GM21619 (cell line): Measurements from ENCODE around the gene PDK2.

Experiments
- ATAC-seq: cut with Tn5 transposase; IDR thresholded peaks from one replicate; pipeline ENCODE4 v1.9.1; 2021; ENCODE audit not compliant: unreplicated experiment

Gene PDK2

DNA sequence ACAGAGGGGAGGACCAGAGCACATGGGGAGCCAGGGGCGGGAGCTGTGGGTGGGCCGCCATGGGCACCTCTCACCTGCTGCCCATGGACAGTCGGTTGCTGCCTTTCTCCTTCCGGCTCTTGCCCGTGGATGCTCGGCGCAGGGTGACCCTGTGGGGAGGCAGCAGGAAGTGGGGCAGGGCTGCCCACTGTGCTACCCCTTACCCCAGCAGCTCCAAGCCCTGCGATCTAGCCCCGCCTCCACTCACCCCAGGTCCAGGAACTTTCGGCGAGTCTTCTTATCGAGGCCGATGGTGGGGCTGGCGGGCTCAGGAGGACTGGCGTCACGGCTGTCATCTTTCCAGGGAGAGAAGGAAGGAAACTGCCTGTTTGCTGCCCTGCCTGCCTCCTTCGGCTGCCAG lies 20.6 kb downstream of the PDK2 start:
- ATAC-seq, result no peak

DNA sequence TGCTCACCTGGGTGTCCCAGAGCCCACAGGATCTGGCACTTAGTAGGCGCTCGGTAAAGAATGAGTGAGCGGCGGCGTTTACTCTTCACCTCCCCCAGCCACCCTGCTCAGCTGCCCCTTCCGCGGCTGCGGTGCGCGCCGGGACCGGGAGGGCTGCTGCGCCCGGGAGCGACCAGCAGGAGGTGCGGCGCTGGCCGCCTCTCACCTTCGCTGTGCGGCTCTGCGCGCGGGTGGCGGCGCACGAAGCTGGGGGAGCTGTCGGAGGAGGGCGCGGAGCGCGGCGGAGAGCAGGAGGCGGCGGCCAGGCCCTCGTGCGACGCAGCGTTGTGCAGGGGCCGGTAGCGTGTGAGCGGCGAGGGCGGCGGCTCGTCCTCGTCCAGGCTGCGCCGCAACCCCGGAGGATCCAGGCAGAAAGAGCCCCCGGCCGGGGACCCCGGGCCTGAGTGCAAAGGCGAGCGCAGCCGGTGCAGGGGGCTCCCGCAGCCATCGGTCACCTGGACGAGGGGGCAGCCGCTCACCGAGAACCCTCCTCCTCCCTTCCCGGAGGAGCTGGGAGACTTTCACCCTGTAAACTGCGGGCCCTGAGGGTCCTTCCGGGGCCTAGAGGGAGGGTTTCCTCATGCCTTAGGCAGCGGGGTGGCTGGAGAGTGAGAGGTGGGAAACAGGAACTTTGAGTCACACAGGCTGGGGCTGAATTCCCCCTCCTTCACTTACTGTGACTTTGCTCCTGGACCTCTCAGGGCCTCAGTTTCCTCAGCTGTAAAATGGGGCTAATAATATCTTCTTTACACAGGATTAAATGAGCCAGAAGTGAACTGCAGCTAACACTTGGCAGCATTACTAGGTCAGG lies 22.3 kb downstream of the PDK2 start:
- no peak for ATAC-seq

DNA sequence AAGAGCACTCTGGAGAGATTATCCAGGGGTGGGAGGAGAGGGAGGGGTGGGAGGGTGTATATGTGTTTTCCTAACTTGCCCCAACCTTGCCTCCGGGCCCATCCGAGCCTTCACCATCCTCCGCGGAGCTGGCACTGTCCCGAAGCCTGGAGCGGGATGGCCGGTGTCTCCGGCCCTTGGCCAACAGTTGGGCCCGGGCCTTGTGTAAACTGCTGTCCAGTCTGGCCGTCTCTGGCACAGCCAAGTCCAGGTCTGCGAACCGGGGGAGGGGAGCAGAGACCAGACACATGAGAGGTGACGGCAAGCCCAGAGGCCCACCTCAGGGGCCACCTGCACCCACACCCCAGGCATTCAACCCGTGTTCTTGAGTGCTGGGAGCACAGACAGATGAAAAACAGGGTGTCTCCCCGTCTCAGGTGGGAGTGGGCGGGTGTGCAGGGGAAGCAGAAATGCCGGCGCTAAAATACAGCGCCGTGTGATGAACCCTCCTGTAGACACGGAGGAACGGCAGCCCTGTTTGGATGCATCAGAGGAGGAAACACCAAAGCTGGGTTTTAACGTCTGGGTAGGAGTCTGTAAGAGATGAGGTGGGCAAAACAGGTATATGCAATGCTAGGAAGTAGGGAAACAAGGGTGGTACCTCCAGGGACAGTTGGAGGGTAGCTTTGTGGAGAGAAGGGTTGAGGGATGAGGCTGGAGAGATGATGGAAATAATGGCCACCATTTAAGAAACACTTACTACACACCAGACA lies 23.1 kb downstream of the PDK2 start:
- no peak for ATAC-seq

- ATAC-seq, result no peak
These were observed 23.7 kb downstream of the PDK2 start for GRCh38 chr17:50118828-50119218.

DNA sequence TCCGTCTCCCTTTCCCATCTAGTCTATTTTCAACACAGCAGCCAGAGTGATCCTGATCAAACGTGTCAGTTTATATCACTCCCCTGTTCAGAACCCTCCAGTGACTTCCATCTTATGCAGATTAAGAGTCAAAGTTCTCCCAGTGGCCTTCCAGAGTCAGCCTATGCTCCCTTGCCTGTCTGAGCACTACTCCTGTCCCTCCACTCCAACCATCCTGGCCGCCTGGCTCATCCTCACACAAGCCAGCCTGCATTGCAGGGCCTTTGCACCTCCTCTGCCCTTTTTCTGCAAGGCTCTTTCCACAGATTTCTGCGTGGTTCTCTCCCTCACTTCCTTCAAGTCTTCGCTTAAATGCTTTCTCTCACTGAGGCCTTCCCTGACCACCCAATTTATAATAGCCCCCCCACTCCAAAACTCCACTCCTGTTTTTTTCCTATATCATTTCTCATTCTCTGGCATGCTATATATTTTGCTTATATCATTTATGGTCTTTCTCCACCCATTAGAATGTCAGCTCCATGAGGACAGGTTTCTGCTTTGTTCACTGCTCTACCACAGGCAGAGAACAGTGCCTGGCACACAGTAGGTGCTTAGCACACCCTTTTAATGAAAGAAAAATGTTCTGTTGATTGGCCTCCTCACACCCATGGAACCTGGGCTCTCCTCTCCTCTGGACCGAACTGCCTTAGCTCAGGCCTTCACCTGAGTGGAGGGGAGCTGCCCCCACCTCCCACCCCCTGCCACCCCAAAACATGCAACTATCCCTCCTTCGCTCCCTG lies 25.5 kb downstream of the PDK2 start:
- no peak for ATAC-seq

GRCh38 chr17:50122945-50123344 lies 27.8 kb downstream of the PDK2 start:
- no peak for ATAC-seq

GRCh38 chr17:50123649-50124349 lies 28.6 kb downstream of the PDK2 start:
- no peak for ATAC-seq

DNA sequence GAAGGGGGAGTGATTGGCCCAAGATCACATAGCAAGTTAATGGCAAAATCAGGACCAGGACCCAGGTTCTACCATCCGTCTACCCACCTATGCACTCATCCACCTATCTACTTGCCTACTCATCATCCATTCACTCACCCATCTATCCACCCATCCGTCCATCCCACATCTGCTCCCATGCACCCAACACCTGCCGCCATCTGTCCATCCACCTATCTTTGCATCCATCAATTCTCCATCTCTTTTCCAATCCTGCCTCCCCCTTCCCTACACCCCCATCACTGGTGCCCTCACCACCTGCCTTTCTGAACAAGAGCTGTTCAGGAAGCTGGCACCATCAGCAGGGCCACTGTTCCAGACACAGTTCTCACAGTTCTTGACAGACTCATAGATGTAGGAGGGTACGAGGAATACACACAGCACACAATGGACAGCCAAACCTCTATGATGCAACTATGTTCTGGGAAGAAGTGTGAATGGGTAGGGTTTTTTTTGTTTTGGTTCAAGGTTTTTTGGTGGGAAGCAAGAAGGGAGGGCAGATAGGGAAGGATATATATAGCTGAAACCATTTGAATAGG lies 30.4 kb downstream of the PDK2 start:
- no peak for ATAC-seq

GRCh38 chr17:50127697-50128361 lies 32.7 kb downstream of the PDK2 start:
- no peak for ATAC-seq

GRCh38 chr17:50128441-50129352 lies 33.5 kb downstream of the PDK2 start:
- no peak for ATAC-seq

DNA sequence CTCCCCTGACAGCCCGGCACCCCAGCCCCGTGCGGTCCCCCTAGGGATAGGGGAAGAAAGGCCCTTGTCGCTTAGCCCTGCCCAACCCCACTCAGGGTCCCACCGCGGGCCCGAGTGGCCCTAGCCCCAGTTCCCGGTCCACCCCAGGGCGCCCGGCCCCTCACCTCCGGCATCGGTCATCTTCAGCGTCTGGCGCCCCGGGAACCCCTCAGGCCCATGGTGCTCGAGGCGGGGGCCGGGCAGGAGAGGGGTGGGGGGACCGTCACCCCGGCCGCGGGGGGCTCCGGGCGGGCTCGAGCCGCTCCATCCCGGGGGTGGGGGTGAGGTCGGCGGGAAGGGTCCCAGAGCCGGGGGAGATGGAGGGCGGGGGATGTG lies 34.2 kb downstream of the PDK2 start:
- ATAC-seq, result no peak

GRCh38 chr17:50129728-50130558 lies 34.8 kb downstream of the PDK2 start, which contains the start of gene SAMD14:
TSS of gene SAMD14 (minus strand) at chr17:50130160. CDS start at chr17:50124959, 5,201 bp downstream.
- ATAC-seq, result no peak

DNA sequence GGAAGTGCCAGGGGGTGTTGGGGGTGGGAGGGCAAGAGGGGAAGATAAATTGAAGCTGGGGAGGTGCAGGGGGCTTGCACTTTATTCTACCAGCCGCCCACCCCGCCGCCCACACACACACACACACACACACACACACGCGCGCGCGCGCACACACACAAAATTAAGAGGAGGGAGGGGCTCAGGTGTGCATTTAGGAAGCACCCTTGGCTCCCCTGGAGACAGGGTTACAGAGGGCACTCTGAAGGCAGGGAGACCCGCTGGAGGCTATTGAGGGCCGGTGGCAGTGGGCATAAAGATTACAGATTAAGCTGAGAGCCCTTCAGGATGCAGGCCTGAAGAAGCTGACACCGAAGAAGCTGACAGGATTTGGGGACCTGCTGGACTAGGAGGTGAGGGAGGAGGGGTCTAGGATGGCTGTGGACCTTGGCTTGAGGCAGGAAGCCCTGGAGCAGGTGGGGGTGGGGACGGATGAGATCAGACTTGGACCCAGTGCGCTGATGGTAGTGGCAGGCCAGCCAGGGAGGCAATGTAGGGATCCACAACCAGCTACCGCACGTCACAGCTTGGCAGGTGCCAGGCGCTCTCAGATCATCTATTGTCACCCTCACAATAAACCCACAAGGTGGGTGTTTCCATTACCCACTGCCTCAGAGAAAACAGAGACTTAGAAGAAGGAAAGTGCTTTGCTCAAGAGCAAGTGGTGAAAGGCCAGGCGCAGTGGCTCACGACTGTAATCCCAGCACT lies 35.6 kb downstream of the PDK2 start:
- no peak for ATAC-seq

DNA sequence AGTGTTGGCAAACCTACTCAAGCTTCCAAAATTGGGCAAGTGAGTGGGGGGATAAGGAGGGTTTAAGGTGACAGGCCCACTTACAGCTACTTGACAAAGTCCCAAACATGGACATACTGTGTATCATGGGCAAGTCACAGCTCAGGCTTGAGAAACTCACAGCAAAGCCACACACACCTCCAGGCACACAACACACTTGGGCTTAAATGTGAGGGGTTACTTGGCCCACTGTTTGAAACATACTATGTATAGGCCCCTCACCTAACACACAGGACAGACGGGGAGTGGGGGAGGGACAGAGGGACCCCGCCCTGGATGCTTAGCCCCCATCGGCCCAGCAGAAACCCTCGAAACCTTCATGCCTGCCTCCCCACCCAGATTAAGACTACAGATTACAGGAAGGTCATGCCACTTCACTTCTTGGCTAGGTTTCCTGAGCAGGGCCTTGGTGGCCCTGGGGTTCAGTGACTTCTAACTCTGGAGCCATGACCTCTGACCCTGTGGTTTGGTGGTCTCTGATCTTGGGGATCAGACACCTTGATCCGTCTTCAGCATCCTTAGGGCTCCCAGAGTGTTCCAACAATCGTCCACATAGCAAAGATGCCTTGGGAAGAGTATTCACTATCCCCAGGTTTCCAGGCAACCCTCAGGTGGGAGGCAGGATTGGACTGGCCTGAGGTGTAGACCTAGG lies 37.1 kb downstream of the PDK2 start:
- ATAC-seq, result no peak

GRCh38 chr17:50133028-50133768 lies 38.0 kb downstream of the PDK2 start:
- ATAC-seq, result no peak

- no peak for ATAC-seq
These were observed 38.6 kb downstream of the PDK2 start for GRCh38 chr17:50133769-50134099.
